ENCODE measurements around the gene GOLGA6C. TPM values are rescaled to one million over a fixed set of nuclear protein-coding genes. Genes with fewer than 3 reads are reported as not detected.
"Not testable (repeated sequence)": the region's sequence is repeated elsewhere in the genome, so short reads cannot be mapped to it uniquely, and the experiment has no call there.

Gene GOLGA6C
- polyA plus RNA-seq, 3 donors = not detected

DNA sequence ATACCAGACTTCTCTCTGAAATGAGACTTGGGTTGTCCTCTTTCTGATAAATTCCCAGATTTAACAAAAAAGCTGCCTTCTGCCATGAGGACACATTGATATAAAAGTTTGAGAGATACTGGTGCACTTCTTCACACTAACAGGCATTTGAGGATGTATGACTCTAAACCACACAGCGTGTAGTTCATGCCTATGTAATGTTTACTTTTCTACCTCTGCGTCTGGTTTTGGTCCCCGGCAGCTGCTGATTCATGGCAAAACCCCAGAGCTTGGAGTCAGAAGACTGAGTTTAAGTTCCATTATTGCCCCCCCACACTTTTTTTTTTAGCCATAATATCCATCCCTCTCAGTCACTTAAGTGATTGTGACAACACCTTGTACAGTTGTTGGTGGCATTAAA is 26.0 kb downstream of the GOLGA6C start:
- not testable (repeated sequence) for H2AFZ ChIP-seq (ENCODE audit: insufficient read depth, low read depth, low read length, poor library complexity, severe bottlenecking); H3K4me3 Mint-ChIP-seq

GRCh38 chr15:75293660-75294059 is 35.5 kb downstream of the GOLGA6C start:
- H3K27ac ChIP-seq (ENCODE audit: low read depth in 1 of 2, low read length in 2 of 2); H3K36me3 ChIP-seq (replicated peaks in 1 of 2; ENCODE audit: control insufficient read depth in 1 of 2, insufficient read depth in 2 of 2, low read length in 2 of 2); H3K4me1 ChIP-seq (ENCODE audit: control insufficient read depth in 1 of 2, insufficient read depth in 2 of 2, low read length in 2 of 2); H3K9me3 ChIP-seq (replicated peaks in 1 of 2; ENCODE audit: control insufficient read depth in 1 of 2, insufficient read depth in 1 of 2, low read length in 2 of 2); H4K20me1 ChIP-seq (ENCODE audit: insufficient read depth, low read length); H3K4me2 ChIP-seq (replicated peaks; ENCODE audit: extremely low read depth, low read length, poor library complexity, severe bottlenecking); H3K27ac Mint-ChIP-seq; intact Hi-C loops (cut with micrococcal nuclease); H3K9ac ChIP-seq (ENCODE audit: insufficient read depth, low read length, poor library complexity, severe bottlenecking); H3K4me3 ChIP-seq (replicated peaks in 1 of 3; ENCODE audit: low read depth in 2 of 3, low read length in 3 of 3); H3K9me3 Mint-ChIP-seq; H3K79me2 ChIP-seq (ENCODE audit: insufficient read depth, low read length); H3K36me3 Mint-ChIP-seq; H3K4me1 Mint-ChIP-seq; H3K27me3 ChIP-seq (ENCODE audit: control insufficient read depth in 2 of 2, insufficient read depth in 2 of 2, low read length in 2 of 2); H2AFZ ChIP-seq (ENCODE audit: insufficient read depth, low read depth, low read length, poor library complexity, severe bottlenecking); H3K4me3 Mint-ChIP-seq; DNase-seq; H3K27me3 Mint-ChIP-seq (ENCODE audit: low read depth in 3 of 3): not testable (repeated sequence)
- no CpG with 5 or more reads among the region's 18 CpGs for WGBS (ENCODE audit: insufficient coverage)

More for the DNA sequence above, 26.0 kb downstream of the GOLGA6C start:
- intact Hi-C loops (cut with micrococcal nuclease); H3K9me3 ChIP-seq (replicated peaks in 1 of 2; ENCODE audit: control insufficient read depth in 1 of 2, insufficient read depth in 1 of 2, low read length in 2 of 2); H3K27me3 ChIP-seq (ENCODE audit: control insufficient read depth in 2 of 2, insufficient read depth in 2 of 2, low read length in 2 of 2); H3K27ac Mint-ChIP-seq; H3K36me3 ChIP-seq (replicated peaks in 1 of 2; ENCODE audit: control insufficient read depth in 1 of 2, insufficient read depth in 2 of 2, low read length in 2 of 2); H3K9me3 Mint-ChIP-seq; H3K27ac ChIP-seq (ENCODE audit: low read depth in 1 of 2, low read length in 2 of 2); H3K79me2 ChIP-seq (ENCODE audit: insufficient read depth, low read length); H3K4me1 ChIP-seq (ENCODE audit: control insufficient read depth in 1 of 2, insufficient read depth in 2 of 2, low read length in 2 of 2); DNase-seq; H3K9ac ChIP-seq (ENCODE audit: insufficient read depth, low read length, poor library complexity, severe bottlenecking); H3K27me3 Mint-ChIP-seq (ENCODE audit: low read depth in 3 of 3); H3K4me1 Mint-ChIP-seq; H3K4me2 ChIP-seq (replicated peaks; ENCODE audit: extremely low read depth, low read length, poor library complexity, severe bottlenecking); H3K36me3 Mint-ChIP-seq; H3K4me3 ChIP-seq (replicated peaks in 1 of 3; ENCODE audit: low read depth in 2 of 3, low read length in 3 of 3); H4K20me1 ChIP-seq (ENCODE audit: insufficient read depth, low read length): not testable (repeated sequence)
- no CpG with 5 or more reads among the region's 3 CpGs for WGBS (ENCODE audit: insufficient coverage)

GRCh38 chr15:75298541-75299310 is 40.6 kb downstream of the GOLGA6C start:
- intact Hi-C loops (cut with micrococcal nuclease); H3K4me3 Mint-ChIP-seq; H3K4me1 Mint-ChIP-seq; H3K27me3 ChIP-seq (ENCODE audit: control insufficient read depth in 2 of 2, insufficient read depth in 2 of 2, low read length in 2 of 2); H3K36me3 ChIP-seq (replicated peaks in 1 of 2; ENCODE audit: control insufficient read depth in 1 of 2, insufficient read depth in 2 of 2, low read length in 2 of 2); H3K27me3 Mint-ChIP-seq (ENCODE audit: low read depth in 3 of 3); H3K27ac ChIP-seq (ENCODE audit: low read depth in 1 of 2, low read length in 2 of 2); H3K9me3 Mint-ChIP-seq; DNase-seq; H3K4me3 ChIP-seq (replicated peaks in 1 of 3; ENCODE audit: low read depth in 2 of 3, low read length in 3 of 3); H2AFZ ChIP-seq (ENCODE audit: insufficient read depth, low read depth, low read length, poor library complexity, severe bottlenecking); H4K20me1 ChIP-seq (ENCODE audit: insufficient read depth, low read length); H3K4me2 ChIP-seq (replicated peaks; ENCODE audit: extremely low read depth, low read length, poor library complexity, severe bottlenecking); H3K9ac ChIP-seq (ENCODE audit: insufficient read depth, low read length, poor library complexity, severe bottlenecking); H3K27ac Mint-ChIP-seq; H3K79me2 ChIP-seq (ENCODE audit: insufficient read depth, low read length); H3K9me3 ChIP-seq (replicated peaks in 1 of 2; ENCODE audit: control insufficient read depth in 1 of 2, insufficient read depth in 1 of 2, low read length in 2 of 2); H3K36me3 Mint-ChIP-seq; H3K4me1 ChIP-seq (ENCODE audit: control insufficient read depth in 1 of 2, insufficient read depth in 2 of 2, low read length in 2 of 2): not testable (repeated sequence)
- WGBS (ENCODE audit: insufficient coverage) = no CpG with 5 or more reads among the region's 13 CpGs
- TF ChIP-seq, protein P1, sequence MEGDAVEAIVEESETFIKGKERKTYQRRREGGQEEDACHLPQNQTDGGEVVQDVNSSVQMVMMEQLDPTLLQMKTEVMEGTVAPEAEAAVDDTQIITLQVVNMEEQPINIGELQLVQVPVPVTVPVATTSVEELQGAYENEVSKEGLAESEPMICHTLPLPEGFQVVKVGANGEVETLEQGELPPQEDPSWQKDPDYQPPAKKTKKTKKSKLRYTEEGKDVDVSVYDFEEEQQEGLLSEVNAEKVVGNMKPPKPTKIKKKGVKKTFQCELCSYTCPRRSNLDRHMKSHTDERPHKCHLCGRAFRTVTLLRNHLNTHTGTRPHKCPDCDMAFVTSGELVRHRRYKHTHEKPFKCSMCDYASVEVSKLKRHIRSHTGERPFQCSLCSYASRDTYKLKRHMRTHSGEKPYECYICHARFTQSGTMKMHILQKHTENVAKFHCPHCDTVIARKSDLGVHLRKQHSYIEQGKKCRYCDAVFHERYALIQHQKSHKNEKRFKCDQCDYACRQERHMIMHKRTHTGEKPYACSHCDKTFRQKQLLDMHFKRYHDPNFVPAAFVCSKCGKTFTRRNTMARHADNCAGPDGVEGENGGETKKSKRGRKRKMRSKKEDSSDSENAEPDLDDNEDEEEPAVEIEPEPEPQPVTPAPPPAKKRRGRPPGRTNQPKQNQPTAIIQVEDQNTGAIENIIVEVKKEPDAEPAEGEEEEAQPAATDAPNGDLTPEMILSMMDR (IDR thresholded peaks at IDR 0.05) = peak; percentile 33

Data from CD14-positive monocyte (primary cell).